ENCODE measurements around the gene COMMD3. TPM values are rescaled to one million over a fixed set of nuclear protein-coding genes. Genes with fewer than 3 reads are reported as not detected.

COMMD3 gene
- total RNA-seq, 1 donor from 2014 or later = 21.9 TPM

GRCh38 chr10:22285130-22285529 lies 31.1 kb upstream of the COMMD3 start:
- H3K4me1 ChIP-seq = no peaks in the 10 kb centered on the region
- no peaks in the 10 kb centered on the region for H3K36me3 ChIP-seq
- intact Hi-C loops (cut with DNase I) = no loop called here
- no peak overlapping the region for H3K4me3 ChIP-seq
- TF ChIP-seq CTCF (IDR thresholded peaks at IDR 0.05) = no peak
- DNase-seq (ENCODE audit: low spot score in 2 of 2) = no peak
- no peak overlapping the region for H3K27ac ChIP-seq
- H3K27me3 ChIP-seq = no peaks in the 10 kb centered on the region
- no peaks in the 10 kb centered on the region for H3K9me3 ChIP-seq

- no peak for DNase-seq (ENCODE audit: low spot score in 2 of 2)
- H3K27ac ChIP-seq = no peak overlapping the region
- H3K27me3 ChIP-seq = no peaks in the 10 kb centered on the region
- TF ChIP-seq CTCF (IDR thresholded peaks at IDR 0.05) = no peak
- intact Hi-C loops (cut with DNase I) = no loop called here
- H3K9me3 ChIP-seq = no peaks in the 10 kb centered on the region
- H3K36me3 ChIP-seq = no peaks in the 10 kb centered on the region
- H3K4me3 ChIP-seq = no peak overlapping the region
- no peaks in the 10 kb centered on the region for H3K4me1 ChIP-seq
These were observed 22.3 kb upstream of the COMMD3 start for GRCh38 chr10:22293747-22294404.

- no peaks in the 10 kb centered on the region for H3K4me1 ChIP-seq
- no peaks in the 10 kb centered on the region for H3K27me3 ChIP-seq
- intact Hi-C loops (cut with DNase I) = no loop called here
- no peaks in the 10 kb centered on the region for H3K36me3 ChIP-seq
- DNase-seq (ENCODE audit: low spot score in 2 of 2) = no peak
- TF ChIP-seq CTCF (IDR thresholded peaks at IDR 0.05) = no peak
- no peak overlapping the region for H3K4me3 ChIP-seq
- H3K9me3 ChIP-seq = no peaks in the 10 kb centered on the region
- H3K27ac ChIP-seq = no peak overlapping the region
These were observed 21.5 kb upstream of the COMMD3 start for GRCh38 chr10:22294694-22295093.

GRCh38 chr10:22301193-22301592 lies 15.0 kb upstream of the COMMD3 start:
- H3K27ac ChIP-seq = no peak overlapping the region
- DNase-seq (ENCODE audit: low spot score in 2 of 2) = no peak
- H3K4me3 ChIP-seq = no peak overlapping the region
- H3K36me3 ChIP-seq = no peaks in the 10 kb centered on the region
- H3K27me3 ChIP-seq = no peaks in the 10 kb centered on the region
- no peaks in the 10 kb centered on the region for H3K9me3 ChIP-seq
- H3K4me1 ChIP-seq = no peaks in the 10 kb centered on the region
- TF ChIP-seq CTCF (IDR thresholded peaks at IDR 0.05) = no peak
- intact Hi-C loops (cut with DNase I) = no loop called here

- Histone ChIP-seq H3K9me3 (no peaks in the 10 kb centered on the region), H3K4me1 (no peaks in the 10 kb centered on the region), H3K27me3 (no peaks in the 10 kb centered on the region), H3K4me3 (no peak overlapping the region), H3K36me3 (no peaks in the 10 kb centered on the region), H3K27ac (no peak overlapping the region)
- intact Hi-C loops (cut with DNase I) = no loop called here
- TF ChIP-seq CTCF (IDR thresholded peaks at IDR 0.05) = no peak
- no peak for DNase-seq (ENCODE audit: low spot score in 2 of 2)
These were observed 12.7 kb upstream of the COMMD3 start for GRCh38 chr10:22303461-22303860.

- Histone ChIP-seq H3K4me3 (no peak overlapping the region), H3K27ac (no peak overlapping the region), H3K27me3 (no peaks in the 10 kb centered on the region), H3K4me1 (no peaks in the 10 kb centered on the region), H3K9me3 (no peaks in the 10 kb centered on the region), H3K36me3 (no peaks in the 10 kb centered on the region)
- no peak for DNase-seq (ENCODE audit: low spot score in 2 of 2)
- intact Hi-C loops (cut with DNase I) = no loop called here
- TF ChIP-seq CTCF (IDR thresholded peaks at IDR 0.05) = no peak
These were observed 10.5 kb upstream of the COMMD3 start for GRCh38 chr10:22305721-22306120.

All from ascending aorta (tissue), 2 donors.